Activated naive CD8-positive, alpha-beta T cell treated with anti-CD3 and anti-CD28 coated beads, Interleukin-2, amount 50 U/mL, for 16 hours (primary cell): Measurements from ENCODE around the gene ATAD2B.
"Not testable (repeated sequence)": the region's sequence is repeated elsewhere in the genome, so short reads cannot be mapped to it uniquely, and the experiment has no call there.

Experiments
- DNase-seq: peaks from one replicate; pipeline ENCODE4 v3.0.0-alpha.2; 2020; ENCODE audit warnings: low read depth, low spot score

Gene ATAD2B

GRCh38 chr2:23746141-23746863 lies 180.6 kb downstream of the ATAD2B start:
- no peak for DNase-seq

DNA sequence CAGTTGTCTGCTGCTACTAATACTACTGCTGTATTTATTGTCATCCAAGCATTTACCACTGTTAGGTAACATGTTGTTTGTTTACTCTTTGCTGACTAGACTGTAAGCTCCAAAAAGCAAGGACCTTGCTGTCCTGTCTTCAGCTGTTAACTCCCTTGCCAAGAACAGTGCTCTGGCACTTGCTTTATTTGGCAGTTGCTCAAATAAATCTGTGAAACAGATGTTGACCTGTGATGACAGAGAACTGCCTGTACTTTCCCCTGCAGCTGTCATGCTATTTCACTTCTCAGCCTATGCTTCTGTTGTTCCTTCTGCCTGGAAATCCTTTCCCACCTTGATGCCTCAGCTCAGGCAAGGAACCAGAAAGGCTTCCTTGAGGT lies 181.2 kb downstream of the ATAD2B start:
- no peak for DNase-seq

DNA sequence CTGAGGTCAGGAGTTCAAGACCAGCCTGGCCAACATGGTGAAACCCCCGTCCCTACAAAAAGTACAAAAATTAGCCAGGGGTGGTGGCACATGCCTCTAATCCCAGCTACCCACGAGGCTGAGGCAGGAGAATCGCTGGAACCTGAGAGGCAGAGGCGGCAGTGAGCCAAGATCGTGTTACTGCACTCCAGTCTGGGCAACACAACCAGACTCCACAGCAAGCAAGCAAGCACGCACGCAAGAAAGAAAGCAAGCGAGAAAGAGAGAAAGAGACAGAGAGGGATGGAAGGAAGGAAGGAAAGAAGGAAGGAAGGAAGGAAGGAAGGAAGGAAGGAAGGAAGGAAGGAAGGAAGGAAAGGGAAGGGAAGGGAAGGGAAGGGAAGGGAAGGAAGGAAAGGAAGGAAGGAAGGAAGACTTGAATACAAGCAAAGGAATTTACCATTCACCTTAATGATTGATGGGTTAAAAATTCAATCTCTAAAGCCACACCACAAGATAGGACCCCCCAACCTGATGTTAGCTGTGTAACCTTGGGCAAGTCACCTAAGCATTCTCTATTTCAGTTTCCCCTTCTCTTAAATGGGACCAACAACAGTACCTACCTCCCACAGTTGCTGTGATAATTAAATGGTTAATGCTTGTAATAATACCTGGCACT lies 181.7 kb downstream of the ATAD2B start:
- no peak for DNase-seq

DNA sequence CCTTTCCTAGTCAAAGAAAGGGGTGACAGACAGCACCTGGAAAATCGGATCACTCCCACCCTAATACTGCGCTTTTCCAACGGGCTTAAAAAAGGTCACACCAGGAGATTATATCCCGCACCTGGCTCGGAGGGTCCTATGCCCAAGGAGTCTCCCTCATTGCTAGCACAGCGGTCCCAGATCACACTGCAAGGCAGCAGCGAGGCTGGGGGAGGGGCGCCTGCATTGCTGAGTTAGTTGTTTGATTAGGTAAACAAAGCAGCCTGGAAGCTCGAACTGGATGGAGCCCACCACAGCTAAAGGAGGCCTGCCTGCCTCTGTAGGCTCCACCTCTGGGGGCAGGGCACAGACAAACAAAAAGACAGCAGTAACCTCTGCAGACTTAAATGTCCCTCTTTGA lies 190.1 kb downstream of the ATAD2B start:
- not testable (repeated sequence) for DNase-seq

GRCh38 chr2:23734416-23734815 lies 192.5 kb downstream of the ATAD2B start:
- no peak for DNase-seq

DNA sequence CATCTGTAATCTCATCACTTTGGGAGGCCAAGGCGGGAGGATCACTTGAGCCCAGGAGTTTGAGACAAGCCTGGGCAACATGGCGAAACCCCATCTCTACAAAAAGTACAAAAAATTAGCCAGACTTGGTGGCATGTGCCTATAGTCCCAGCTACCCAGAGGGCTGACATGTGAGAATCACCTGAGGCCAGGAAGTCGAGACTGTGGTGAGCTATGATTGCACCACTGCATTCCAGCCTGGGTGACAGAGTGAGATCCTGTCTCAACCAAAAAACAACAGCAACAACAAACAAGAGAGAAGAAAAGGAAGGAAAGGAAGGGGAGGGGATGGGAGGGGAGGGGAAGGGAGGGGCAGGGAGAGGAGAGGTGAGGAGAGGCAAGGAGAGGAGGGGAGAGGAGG lies 203.9 kb downstream of the ATAD2B start:
- DNase-seq: not testable (repeated sequence)

GRCh38 chr2:23722255-23722654 lies 204.7 kb downstream of the ATAD2B start:
- no peak for DNase-seq

- no peak for DNase-seq
Observed at GRCh38 chr2:23721454-23721826, 205.5 kb downstream of the ATAD2B start.

GRCh38 chr2:23720705-23721453 lies 206.0 kb downstream of the ATAD2B start:
- DNase-seq: no peak

- DNase-seq: no peak
Observed at GRCh38 chr2:23719716-23720115, 207.2 kb downstream of the ATAD2B start.

- DNase-seq: no peak
Observed at GRCh38 chr2:23718931-23719700, 207.8 kb downstream of the ATAD2B start.

- no peak for DNase-seq
Observed at GRCh38 chr2:23713351-23713750, 213.6 kb downstream of the ATAD2B start.

DNA sequence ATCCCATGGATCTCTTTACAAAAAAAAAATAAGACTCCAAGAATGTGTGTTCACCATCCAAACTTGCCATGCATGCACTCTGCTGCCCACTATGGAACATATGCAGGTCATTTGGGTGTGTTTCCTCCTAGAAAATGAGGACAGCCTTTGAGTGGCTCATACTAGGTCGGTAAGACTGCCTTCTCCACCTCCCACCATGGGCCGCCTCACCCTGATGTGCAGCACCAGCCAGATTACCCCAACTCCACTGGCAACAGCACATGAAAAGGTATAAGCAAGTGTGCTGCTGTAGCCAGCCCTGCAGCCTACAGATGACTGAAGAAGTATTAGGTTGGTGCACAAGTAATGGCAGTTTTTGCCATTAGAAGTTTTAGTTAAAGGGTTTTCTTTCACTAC lies 214.2 kb downstream of the ATAD2B start:
- DNase-seq: no peak

DNA sequence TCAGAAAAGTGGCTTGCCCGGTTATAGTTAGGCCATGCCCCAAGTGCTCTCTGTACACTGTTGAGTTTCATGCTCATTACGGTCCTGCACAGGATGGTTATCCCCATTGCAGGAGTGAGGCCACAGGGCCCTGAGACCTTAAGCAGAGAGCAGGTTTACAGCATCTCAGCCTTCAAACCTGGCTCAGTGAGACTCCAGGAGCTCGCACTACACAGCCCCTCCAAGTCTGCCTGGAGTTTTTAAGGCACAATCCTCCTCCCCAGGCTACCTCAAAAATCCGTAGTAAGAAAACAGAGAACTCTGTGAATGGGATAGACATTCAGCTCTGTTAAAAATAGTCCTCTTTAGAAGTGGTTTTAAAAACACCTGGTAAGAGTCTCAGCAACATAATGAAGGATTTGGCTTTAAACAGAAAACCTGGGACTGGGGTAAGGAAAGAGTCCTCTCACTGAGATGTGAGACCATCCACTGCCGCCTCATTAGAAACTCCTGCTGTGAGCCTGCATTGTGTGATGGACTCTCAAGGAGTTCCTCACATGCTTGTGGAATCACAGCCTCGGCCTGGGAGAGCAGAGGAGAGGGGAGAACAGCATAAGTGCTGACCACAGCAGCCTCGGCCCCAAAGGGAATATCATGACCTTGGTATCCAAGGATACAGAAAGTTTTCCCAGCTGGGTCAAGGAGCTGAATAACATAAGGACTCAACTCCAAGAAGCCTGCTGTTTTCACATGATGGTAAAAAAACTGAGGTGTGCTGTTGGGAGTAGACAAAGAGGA lies 214.8 kb downstream of the ATAD2B start:
- no peak for DNase-seq

DNA sequence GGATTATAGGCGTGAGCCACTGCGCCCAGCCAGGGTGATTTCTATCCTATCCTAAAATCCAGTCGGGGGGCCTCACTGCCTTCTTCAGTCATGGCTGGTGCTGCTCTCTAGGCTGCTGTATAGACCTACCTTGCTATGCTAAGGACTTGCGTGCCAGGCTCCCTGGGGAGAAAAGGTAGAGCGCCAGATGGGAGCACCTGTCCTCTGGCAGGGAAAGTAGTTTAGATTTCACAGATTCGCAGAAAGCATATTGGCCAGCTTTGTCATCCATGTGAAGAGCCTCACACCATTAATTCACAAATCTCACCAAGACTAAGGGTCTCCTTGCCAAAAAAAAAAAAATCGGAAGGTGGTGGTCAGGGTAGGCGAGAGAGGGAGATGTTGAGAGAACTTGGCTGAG lies 217.6 kb downstream of the ATAD2B start:
- no peak for DNase-seq

- DNase-seq: no peak
Observed at GRCh38 chr2:23708771-23709170, 218.2 kb downstream of the ATAD2B start.

DNA sequence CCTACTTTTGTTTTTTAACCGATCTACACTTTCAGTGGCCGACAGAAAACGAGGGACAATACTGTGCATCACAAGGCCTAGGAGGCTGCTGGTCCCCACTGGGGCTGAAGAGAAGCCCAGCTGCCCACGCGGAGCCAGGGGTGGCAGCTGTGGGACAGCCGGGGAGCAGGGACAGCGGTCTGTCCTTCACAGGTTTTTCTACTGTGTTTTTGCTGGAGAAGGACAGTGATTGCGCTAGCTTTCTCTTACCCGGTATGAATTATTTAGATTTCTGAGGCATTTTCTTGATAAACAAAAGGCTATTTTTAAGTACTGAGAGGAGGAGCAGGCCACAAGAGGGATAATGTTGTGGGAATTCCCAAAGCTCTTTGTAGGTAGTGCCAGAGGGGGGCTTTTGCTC lies 219.8 kb downstream of the ATAD2B start:
- DNase-seq: no peak

GRCh38 chr2:23706613-23707078 lies 220.3 kb downstream of the ATAD2B start:
- no peak for DNase-seq

GRCh38 chr2:23705771-23706612 lies 220.9 kb downstream of the ATAD2B start:
- no peak for DNase-seq
